GM12878 (cell line): ENCODE measurements around the gene TNIP1. TPM values are rescaled to one million over a fixed set of nuclear protein-coding genes. Genes with fewer than 3 reads are reported as not detected.

Experiments used
- ATAC-seq: fragments of 200-7000 bp; cut with Tn5 transposase; 3 replicates; pipeline ENCODE4 v1.9.1; 2020; ENCODE audit warnings: mild to moderate bottlenecking, moderate library complexity
- BruUV-seq: library from RNA; stranded (reverse); fragments of 400-500 nt; replicated peaks from 2 replicates; lab custom pipeline; 2021; lab: Mats Ljungman, UMichigan
- CTCF ChIA-PET: fragments of 300-600 bp; sonication (Branson Sonifier 250); formaldehyde crosslinking; extraction: SDS; loops from one replicate; lab custom pipeline; 2021; ENCODE audit warnings: inconsistent platforms; lab: Yijun Ruan, JAX
- POLR2A ChIA-PET: fragments of 350-600 bp; formaldehyde crosslinking; extraction: SDS; loops from one replicate; lab custom pipeline; 2021; ENCODE audit warnings: inconsistent platforms; lab: Charles Lee
- RAD21 ChIA-PET: fragments of 300-600 bp; sonication (Branson Sonifier 250); formaldehyde crosslinking; loops from one replicate; lab custom pipeline; 2023; ENCODE audit warnings: antibody characterized with exemption; ENCODE audit not compliant: unreplicated experiment; lab: Charles Lee
- SMC1A ChIA-PET: fragments of 300-600 bp; sonication (Branson Sonifier 250); formaldehyde crosslinking; loops from one replicate; lab custom pipeline; 2023; ENCODE audit not compliant: unreplicated experiment, uncharacterized antibody; lab: Charles Lee
- DNase-seq: peaks from one replicate; pipeline ENCODE4 v3.0.0-alpha.2; 2011; ENCODE audit warnings: low read depth, low spot score
- FAIRE-seq: peaks from 3 replicates; lab custom pipeline; 2011; peaks lifted over from hg19 to GRCh38; lab: Jason Lieb, UNC
- H2AFZ ChIP-seq: 2 replicates; pipeline ENCODE4 v1.6.0; 2011; ENCODE audit warnings: low read depth, low read length, control low read depth; ENCODE audit not compliant: control insufficient read depth
- H3K27ac ChIP-seq: 2 replicates; pipeline ENCODE4 v1.5.1; 2011; ENCODE audit warnings: control low read depth; ENCODE audit not compliant: control insufficient read depth, insufficient read depth
- H3K27me3 ChIP-seq, 2 experiments: replicated peaks in 1 of 2; 2 replicates each; pipeline versions ENCODE4 v1.6.0 to v1.6.1; 2011; ENCODE audit warnings: low read length in 1 of 2; ENCODE audit not compliant: control insufficient read depth in 2 of 2, insufficient read depth in 2 of 2
- H3K36me3 ChIP-seq, 2 experiments: 2 replicates each; pipeline ENCODE4 v1.5.1; 2011; ENCODE audit warnings: low read length in 1 of 2; ENCODE audit not compliant: control insufficient read depth in 2 of 2, insufficient read depth in 2 of 2
- H3K4me1 ChIP-seq: 2 replicates; pipeline ENCODE4 v1.6.1; 2011; ENCODE audit warnings: mild to moderate bottlenecking, low read length, moderate library complexity, mixed read lengths; ENCODE audit not compliant: control insufficient read depth, insufficient read depth
- H3K4me2 ChIP-seq: 2 replicates; pipeline ENCODE4 v1.6.0; 2011; ENCODE audit warnings: control low read depth; ENCODE audit not compliant: control insufficient read depth, insufficient read depth
- H3K4me3 ChIP-seq: fragments of 200-600 bp; sonication (generic); 2 replicates; pipeline ENCODE4 v1.5.1; 2016
- H3K79me2 ChIP-seq: 2 replicates; pipeline ENCODE4 v1.6.0; 2011; ENCODE audit warnings: low read length; ENCODE audit not compliant: control insufficient read depth, insufficient read depth
- H3K9ac ChIP-seq: 2 replicates; pipeline ENCODE4 v1.8.0; 2011; ENCODE audit warnings: low read length, control low read depth, mixed read lengths; ENCODE audit not compliant: control insufficient read depth, insufficient read depth
- H3K9me3 ChIP-seq: replicated peaks from 3 replicates; pipeline ENCODE4 v1.5.1; 2011; ENCODE audit warnings: mild to moderate bottlenecking, low read length; ENCODE audit not compliant: control insufficient read depth, insufficient read depth
- H4K20me1 ChIP-seq: 2 replicates; pipeline ENCODE4 v1.6.0; 2011; ENCODE audit not compliant: control insufficient read depth, insufficient read depth
- BMI1 ChIP-seq: fragments of 450-650 bp; IDR thresholded peaks from 2 replicates; pipeline ENCODE4 v1.6.1; 2016; ENCODE audit warnings: mild to moderate bottlenecking, moderate library complexity, borderline replicate concordance
- CBX3 ChIP-seq: fragments of 200-600 bp; sonication (generic); IDR thresholded peaks from 2 replicates; pipeline ENCODE4 v1.6.1; 2016; ENCODE audit warnings: low read depth, borderline replicate concordance
- MTA2 ChIP-seq: fragments of 450-650 bp; IDR thresholded peaks from 2 replicates; pipeline ENCODE4 v1.6.1; 2016; ENCODE audit warnings: low read depth, mild to moderate bottlenecking, moderate library complexity
- NBN ChIP-seq: fragments of 450-650 bp; IDR thresholded peaks from 2 replicates; pipeline ENCODE4 v1.6.1; 2016
- NRF1 ChIP-seq: conservative IDR thresholded peaks from 2 replicates; pipeline ENCODE4 v1.6.1; 2011; ENCODE audit warnings: mild to moderate bottlenecking, low read depth, low read length, improper control_type of control experiment
- PAX8 ChIP-seq: fragments of 450-650 bp; IDR thresholded peaks from 2 replicates; pipeline ENCODE4 v1.6.1; 2017; ENCODE audit warnings: mild to moderate bottlenecking, moderate library complexity
- POLR2A ChIP-seq: IDR thresholded peaks from 2 replicates; pipeline ENCODE4 v1.6.1; 2011; ENCODE audit warnings: low read depth, mild to moderate bottlenecking, low read length
- SUZ12 ChIP-seq: fragments of 200-600 bp; sonication (generic); IDR thresholded peaks from one replicate; pipeline ENCODE4 v1.6.1; 2018; ENCODE audit warnings: antibody characterized with exemption, mild to moderate bottlenecking; ENCODE audit not compliant: unreplicated experiment
- ZNF384 ChIP-seq: IDR thresholded peaks from 2 replicates; pipeline ENCODE4 v1.6.1; 2012; ENCODE audit warnings: low read depth, mild to moderate bottlenecking, low read length, improper control_type of control experiment, borderline replicate concordance
- WGBS: methylation state at CpG from one replicate; pipeline ENCODE4 v1.1.6; 2016; ENCODE audit warnings: low lambda C conversion rate; ENCODE audit not compliant: insufficient replicate concordance, insufficient coverage; ENCODE audit errors: missing lambda C conversion rate; 5-methylcytosine and 5-hydroxymethylcytosine counted together
- in situ Hi-C: fragments of 300-500 bp; cut with MboI; formaldehyde crosslinking; loops from 9 replicates; pipeline ENCODE4 v1.14.3; 2018; ENCODE audit warnings: mixed read lengths
- intact Hi-C: fragments of 100-400 bp; cut with micrococcal nuclease; formaldehyde crosslinking; loops from one replicate; pipeline ENCODE4 v1.14.2; 2022; ENCODE audit not compliant: unreplicated experiment
- polyA plus RNA-seq, 11 experiments: library from polyadenylated mRNA; depleted of rRNA in 4 of 11; unstranded in 6 of 11; stranded (reverse) in 5 of 11; fragments of >200 nt; fragmentation: Nextera tagmentation in 4 of 11; fragmentation: Illumina TruSeq in 1 of 11; extraction: Ambion mirVana in 4 of 11; extraction: Trizol in 1 of 11; gene quantifications; 1 replicate in 1 of 11; 2 replicates in 10 of 11; pipeline versions ENCODE4 v1.2.1 to v1.2.3, GENCODE V29; 2011 to 2016; ENCODE audit warnings: inconsistent platforms in 2 of 11, missing spikeins in 2 of 11, low read depth in 1 of 11
- total RNA-seq, 4 experiments: library from RNA; depleted of rRNA in 3 of 4; stranded (reverse); fragments of >200 nt in 3 of 4; fragmentation: Illumina TruSeq in 1 of 4; extraction: Trizol in 1 of 4; gene quantifications; 2 replicates each; pipeline versions ENCODE4 v1.2.1 to v1.2.3, GENCODE V29; 2013 to 2021
- TF ChIP-seq, protein P1 (sequence below): IDR thresholded peaks from 2 replicates; pipeline ENCODE4 v1.6.1; 2011; ENCODE audit warnings: mild to moderate bottlenecking, low read depth, low read length, moderate library complexity; ENCODE audit not compliant: insufficient replicate concordance
- TF ChIP-seq, protein P2 (sequence below): IDR thresholded peaks from 2 replicates; pipeline ENCODE4 v1.6.1; 2011; ENCODE audit warnings: low read depth, mild to moderate bottlenecking, low read length, moderate library complexity, borderline replicate concordance; ENCODE audit errors: extremely low read depth

The TNIP1 gene
- total and polyA plus RNA-seq, 10 of the 15 experiments (the other 5 are each of a cell fraction or from before 2014, with no cell fraction given) = 4.4 to 279 (median 150) TPM

DNA sequence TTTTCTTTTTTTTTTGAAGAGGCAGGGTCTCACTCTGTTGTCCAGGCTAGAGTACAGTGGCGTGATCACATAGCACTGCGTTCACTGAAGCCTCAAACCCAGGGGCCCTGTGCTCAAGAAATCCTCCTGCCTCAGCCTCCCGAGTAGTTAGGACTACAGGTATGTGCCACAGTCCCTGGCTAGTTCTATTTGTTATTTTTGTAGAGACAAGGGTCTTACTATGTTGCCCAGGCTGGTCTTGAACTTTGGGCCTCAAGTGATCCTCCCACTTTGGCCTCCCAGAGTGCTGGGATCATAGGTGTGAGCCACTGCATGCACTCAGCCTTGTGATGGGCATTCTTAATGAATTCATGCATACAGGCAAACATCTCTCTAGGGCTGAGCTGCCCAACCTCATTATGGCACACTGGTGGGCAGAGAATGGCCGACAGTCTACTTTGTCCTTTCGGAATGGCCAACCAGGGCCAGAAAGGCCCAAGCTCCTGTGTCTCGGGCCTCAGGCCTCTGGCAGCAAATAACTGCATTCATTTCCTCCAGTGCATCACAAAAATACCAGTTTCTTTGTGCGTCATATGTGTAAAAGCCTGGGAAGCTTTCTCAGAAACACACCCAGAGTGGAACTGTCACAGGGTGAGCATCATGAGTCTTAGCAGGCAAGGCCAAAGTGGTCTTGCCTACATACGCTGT, 49.5 kb upstream of the TNIP1 start:
- ATAC-seq (no peak), FAIRE-seq (no peak), DNase-seq (no peak)
- no peak overlapping the region for H3K9ac ChIP-seq
- no peak overlapping the region for H3K4me3 ChIP-seq
- no peak overlapping the region for H3K4me2 ChIP-seq
- intact Hi-C loops = no loop called here
- H3K4me1 ChIP-seq = peaks cover 71% of the 10 kb centered on the region
- ChIA-PET POLR2A (interaction anchor here (1.3 to 12.3 kb wide), 5 partner anchors 13 to 84 kb away, joined by 3 to 153 read pairs (median 5); partner anchors contain the start of gene ANXA6), CTCF (interaction anchor here (1.7 to 26.4 kb wide), 5 partner anchors 15 to 167 kb away, joined by 3 to 1107 read pairs (median 6); partner anchors contain the start of gene ANXA6), RAD21 (interaction anchor here (1.0 to 12.4 kb wide), 5 partner anchors 12 to 93 kb away, joined by 3 to 306 read pairs (median 189); partner anchors contain the start of gene ANXA6), SMC1A (interaction anchor here (1.5 to 31.5 kb wide), 3 partner anchors 15 to 108 kb away, joined by 5 to 1132 read pairs (median 9); partner anchors contain the start of gene ANXA6)
- no peak for TF ChIP-seq BMI1
- TF ChIP-seq ZNF384 = no peak
- TF ChIP-seq SUZ12 = no peak
- no peak for TF ChIP-seq MTA2
- TF ChIP-seq NBN = no peak
- TF ChIP-seq POLR2A = no peak
- TF ChIP-seq PAX8 = no peak
- TF ChIP-seq CBX3 = no peak
- TF ChIP-seq, protein P1, sequence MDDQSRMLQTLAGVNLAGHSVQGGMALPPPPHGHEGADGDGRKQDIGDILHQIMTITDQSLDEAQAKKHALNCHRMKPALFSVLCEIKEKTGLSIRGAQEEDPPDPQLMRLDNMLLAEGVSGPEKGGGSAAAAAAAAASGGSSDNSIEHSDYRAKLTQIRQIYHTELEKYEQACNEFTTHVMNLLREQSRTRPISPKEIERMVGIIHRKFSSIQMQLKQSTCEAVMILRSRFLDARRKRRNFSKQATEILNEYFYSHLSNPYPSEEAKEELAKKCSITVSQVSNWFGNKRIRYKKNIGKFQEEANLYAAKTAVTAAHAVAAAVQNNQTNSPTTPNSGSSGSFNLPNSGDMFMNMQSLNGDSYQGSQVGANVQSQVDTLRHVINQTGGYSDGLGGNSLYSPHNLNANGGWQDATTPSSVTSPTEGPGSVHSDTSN = no peak
- TF ChIP-seq, protein P2, sequence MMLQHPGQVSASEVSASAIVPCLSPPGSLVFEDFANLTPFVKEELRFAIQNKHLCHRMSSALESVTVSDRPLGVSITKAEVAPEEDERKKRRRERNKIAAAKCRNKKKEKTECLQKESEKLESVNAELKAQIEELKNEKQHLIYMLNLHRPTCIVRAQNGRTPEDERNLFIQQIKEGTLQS = no peak
- no peak for TF ChIP-seq NRF1
- H3K27ac ChIP-seq = no peak overlapping the region
- peaks cover 54 to 72% of the 10 kb centered on the region in 2 experiments for H3K36me3 ChIP-seq
- H3K79me2 ChIP-seq = peaks cover 18% of the 10 kb centered on the region
- in situ Hi-C loops = no loop called here
- H3K9me3 ChIP-seq = no peaks in the 10 kb centered on the region
- H3K27me3 ChIP-seq = no peaks in the 10 kb centered on the region
- 97% methylated on average over 8 of the region's 8 CpGs for WGBS
- no peaks in the 10 kb centered on the region for H4K20me1 ChIP-seq
- H2AFZ ChIP-seq = no peak overlapping the region
- BruUV-seq = no TSS peak
